Naive B cell (primary cell): ENCODE results near the gene PARVB. TPM values are rescaled to one million over a fixed set of nuclear protein-coding genes. Genes with fewer than 3 reads are reported as not detected.
A peak's percentile ranks its signal among the peaks of the same experiment; 100 is the strongest.

ENCODE experiments used
- ATAC-seq, 2 donors: fragments of 150-1000 bp; cut with Tn5 transposase; 2 replicates each; pipeline ENCODE4 v1.10.0; 2021; ENCODE audit warnings: low read depth in 2 of 2, mild to moderate bottlenecking in 2 of 2, moderate library complexity in 2 of 2
- DNase-seq: peaks from one replicate; pipeline ENCODE4 v3.0.0; 2022
- H3K27ac Mint-ChIP-seq, 6 donors: one replicate each; pipeline ENCODE4 v1.8.0; 2020 to 2022; ENCODE audit warnings: mild to moderate bottlenecking in 6 of 6, mixed read lengths in 6 of 6, moderate library complexity in 5 of 6, inconsistent platforms in 2 of 6
- H3K27me3 Mint-ChIP-seq, 3 donors: one replicate each; pipeline ENCODE4 v1.8.0; 2021 to 2022; ENCODE audit warnings: mixed read lengths in 3 of 3, mild to moderate bottlenecking in 1 of 3
- H3K36me3 Mint-ChIP-seq, 2 donors: one replicate each; pipeline ENCODE4 v1.8.0; 2020 to 2022; ENCODE audit warnings: mixed read lengths in 2 of 2, inconsistent platforms in 1 of 2, mild to moderate bottlenecking in 1 of 2
- H3K4me1 Mint-ChIP-seq, 3 donors: one replicate each; pipeline ENCODE4 v1.8.0; 2020 to 2022; ENCODE audit warnings: mixed read lengths in 3 of 3, inconsistent platforms in 1 of 3, mild to moderate bottlenecking in 1 of 3, moderate library complexity in 1 of 3
- H3K4me3 Mint-ChIP-seq, 8 donors: one replicate each; pipeline ENCODE4 v1.8.0; 2020 to 2022; ENCODE audit warnings: mild to moderate bottlenecking in 8 of 8, mixed read lengths in 8 of 8, moderate library complexity in 8 of 8, inconsistent platforms in 2 of 8
- H3K9me3 Mint-ChIP-seq, 7 donors: one replicate each; pipeline ENCODE4 v1.8.0; 2020 to 2022; ENCODE audit warnings: mixed read lengths in 7 of 7, mild to moderate bottlenecking in 5 of 7, inconsistent platforms in 2 of 7, moderate library complexity in 1 of 7
- polyA plus RNA-seq, 6 donors: library from polyadenylated mRNA; unstranded; fragments of 300-500 nt; fragmentation: Illumina TruSeq; gene quantifications; one replicate each; pipeline ENCODE4 v1.2.3, GENCODE V29; 2021; ENCODE audit warnings: low read depth in 6 of 6

PARVB gene
- polyA plus RNA-seq, 6 donors from 2014 or later, result 18.6 to 30.0 (median 21.3) TPM

DNA sequence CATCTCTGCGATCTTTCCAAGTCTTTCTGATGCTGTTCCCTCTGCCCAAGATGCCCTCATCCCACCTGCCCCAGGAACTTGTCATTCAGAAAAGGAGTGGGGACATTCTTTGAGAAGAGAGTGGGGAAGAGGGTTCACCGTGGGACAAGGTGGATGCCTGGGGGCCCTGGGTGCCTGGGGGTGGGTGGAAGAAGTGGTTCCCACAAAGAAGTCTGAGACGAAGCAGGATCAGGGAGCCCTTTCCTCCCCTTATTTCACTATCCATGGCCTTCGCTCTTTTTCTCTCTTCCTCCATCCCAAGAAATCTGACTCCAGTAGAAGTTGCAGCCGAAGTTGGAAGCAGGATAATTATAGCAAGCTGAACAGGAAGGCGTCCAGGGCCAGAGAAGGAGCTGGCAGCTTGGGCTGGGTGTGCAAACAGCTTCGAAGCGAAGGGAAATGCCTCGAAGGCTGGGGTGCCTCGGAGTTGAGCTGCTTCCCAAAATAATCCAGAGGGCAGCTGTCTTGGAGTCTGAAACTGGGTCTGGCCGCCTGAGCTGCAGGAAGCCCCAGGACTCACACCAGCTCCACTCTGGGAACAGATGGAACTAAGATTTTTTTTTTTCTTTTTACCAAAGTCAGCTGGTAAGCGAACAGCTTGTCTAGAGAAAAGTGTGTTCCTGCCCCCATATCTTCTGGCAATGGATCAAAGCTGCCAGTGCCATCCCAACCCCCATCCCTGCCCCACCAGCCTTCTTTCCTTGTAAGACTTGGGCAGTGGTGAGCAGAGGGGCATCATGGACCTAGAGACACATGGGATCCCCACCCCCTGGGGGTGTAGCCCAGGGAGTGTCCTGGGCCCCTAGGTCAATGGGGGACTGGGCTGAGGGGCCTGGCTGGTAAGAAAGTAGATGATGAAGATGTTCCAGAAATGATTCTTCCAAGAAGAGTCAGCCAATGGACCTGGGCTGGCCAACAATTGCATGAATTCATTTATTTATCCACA is 188.1 kb downstream of the PARVB start:
- Mint-ChIP-seq H3K27me3 (no peaks in the 10 kb centered on the region), H3K9me3 (peaks cover 5 to 18% (median 12%) of the 10 kb centered on the region in 7 donors), H3K27ac (peak overlapping the region in 3 of 6 donors; percentile 2 to 77 (median 66)), H3K4me1 (peaks cover 28 to 36% (median 33%) of the 10 kb centered on the region in 3 donors), H3K4me3 (peak overlapping the region in 1 of 8 donors; percentile 50), H3K36me3 (peaks cover 0 to 25% of the 10 kb centered on the region in 2 donors)
- no peak for DNase-seq
- ATAC-seq, result no peak

DNA sequence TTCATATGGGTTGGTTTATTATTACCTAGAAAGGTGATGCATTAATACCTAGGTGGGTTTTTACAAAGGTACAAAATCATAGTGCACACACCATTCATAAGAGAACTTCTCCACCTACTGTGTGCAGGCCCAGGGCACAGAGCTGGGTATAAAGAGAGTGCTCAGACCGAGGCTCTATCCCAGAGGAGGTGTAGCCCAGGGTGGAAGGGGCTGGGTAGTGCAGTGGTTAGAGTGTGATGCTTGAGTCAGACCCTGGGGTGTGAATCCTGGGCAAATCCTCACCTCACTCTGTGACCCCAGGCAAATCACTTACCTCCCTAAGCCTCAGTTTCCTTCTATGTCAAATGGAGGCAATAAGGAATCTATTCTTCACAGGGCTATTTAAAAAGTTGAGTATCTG is 188.8 kb downstream of the PARVB start:
- peaks cover 23 to 30% (median 29%) of the 10 kb centered on the region in 3 donors for H3K4me1 Mint-ChIP-seq
- DNase-seq (no peak), ATAC-seq (no peak)
- no peak overlapping the region for H3K4me3 Mint-ChIP-seq
- H3K27ac Mint-ChIP-seq, result no peak overlapping the region
- H3K9me3 Mint-ChIP-seq, result peaks cover 5 to 18% (median 12%) of the 10 kb centered on the region in 7 donors
- peaks cover 0 to 25% of the 10 kb centered on the region in 2 donors for H3K36me3 Mint-ChIP-seq
- H3K27me3 Mint-ChIP-seq, result no peaks in the 10 kb centered on the region

DNA sequence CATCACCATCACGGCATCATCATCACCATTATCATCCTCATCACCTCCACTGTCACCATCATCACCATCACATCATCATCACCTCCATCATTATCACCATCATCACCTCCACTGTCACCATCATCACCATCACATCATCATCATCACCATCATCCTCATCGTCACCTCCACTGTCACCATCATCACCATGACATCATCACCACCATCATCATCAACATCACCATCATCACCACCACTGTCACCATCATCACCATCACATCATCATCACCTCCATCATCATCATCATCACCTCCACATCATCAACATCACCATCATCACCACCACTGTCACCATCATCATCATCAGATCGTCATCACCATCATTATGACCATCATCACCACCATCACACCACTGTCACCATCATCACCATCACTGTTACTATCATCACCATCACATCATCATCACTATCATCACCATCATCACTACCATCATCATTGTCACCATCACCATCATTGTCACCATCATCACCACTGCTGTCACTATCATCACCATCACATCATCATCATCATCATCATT is 189.5 kb downstream of the PARVB start:
- Mint-ChIP-seq H3K9me3 (peaks cover 5 to 18% (median 12%) of the 10 kb centered on the region in 7 donors), H3K4me1 (peaks cover 17 to 24% (median 22%) of the 10 kb centered on the region in 3 donors), H3K27me3 (no peaks in the 10 kb centered on the region), H3K27ac (no peak overlapping the region), H3K36me3 (peaks cover 0 to 25% of the 10 kb centered on the region in 2 donors), H3K4me3 (no peak overlapping the region)
- ATAC-seq (no peak), DNase-seq (no peak)

- H3K27me3 Mint-ChIP-seq, result no peaks in the 10 kb centered on the region
- H3K36me3 Mint-ChIP-seq, result peaks cover 0 to 25% of the 10 kb centered on the region in 2 donors
- no peak overlapping the region for H3K4me3 Mint-ChIP-seq
- DNase-seq (no peak), ATAC-seq (no peak)
- H3K27ac Mint-ChIP-seq, result no peak overlapping the region
- peaks cover 5 to 15% (median 11%) of the 10 kb centered on the region in 7 donors for H3K9me3 Mint-ChIP-seq
- H3K4me1 Mint-ChIP-seq, result peaks cover 11 to 17% (median 16%) of the 10 kb centered on the region in 3 donors
Observed at GRCh38 chr22:44214187-44214586, 190.1 kb downstream of the PARVB start.

DNA sequence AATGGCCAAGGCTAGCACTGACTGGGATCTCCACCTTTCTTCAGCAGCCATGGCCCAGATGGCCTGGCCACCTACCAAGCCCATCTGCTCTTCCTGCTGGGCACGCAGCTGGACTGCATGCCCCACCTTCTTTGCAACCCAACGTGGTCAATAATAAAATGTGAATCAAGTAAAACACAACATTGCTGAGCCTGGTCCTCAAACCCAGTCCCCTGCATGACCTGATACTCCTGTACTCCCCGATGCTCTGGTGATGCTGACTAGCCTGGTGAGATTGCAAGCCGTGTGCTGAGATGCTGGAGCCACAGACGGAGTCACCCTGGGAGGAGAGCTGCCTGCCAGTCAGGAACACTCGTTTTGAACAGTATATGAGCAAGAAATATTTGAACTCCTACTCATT is 190.7 kb downstream of the PARVB start:
- Mint-ChIP-seq H3K27me3 (no peaks in the 10 kb centered on the region), H3K4me1 (peaks cover 5 to 14% (median 12%) of the 10 kb centered on the region in 3 donors), H3K4me3 (no peak overlapping the region), H3K9me3 (peaks cover under 1 to 10% (median 7%) of the 10 kb centered on the region in 7 donors), H3K36me3 (peaks cover 0 to 20% of the 10 kb centered on the region in 2 donors), H3K27ac (no peak overlapping the region)
- DNase-seq (no peak), ATAC-seq (no peak)

GRCh38 chr22:44215287-44215686 is 191.2 kb downstream of the PARVB start:
- H3K4me3 Mint-ChIP-seq, result no peak overlapping the region
- H3K27ac Mint-ChIP-seq, result no peak overlapping the region
- no peaks in the 10 kb centered on the region for H3K27me3 Mint-ChIP-seq
- DNase-seq (no peak), ATAC-seq (no peak)
- H3K4me1 Mint-ChIP-seq, result peaks cover 0 to 14% (median 11%) of the 10 kb centered on the region in 3 donors
- H3K36me3 Mint-ChIP-seq, result peaks cover 0 to 14% of the 10 kb centered on the region in 2 donors
- H3K9me3 Mint-ChIP-seq, result peaks cover 0 to 5% (median 2%) of the 10 kb centered on the region in 7 donors

DNA sequence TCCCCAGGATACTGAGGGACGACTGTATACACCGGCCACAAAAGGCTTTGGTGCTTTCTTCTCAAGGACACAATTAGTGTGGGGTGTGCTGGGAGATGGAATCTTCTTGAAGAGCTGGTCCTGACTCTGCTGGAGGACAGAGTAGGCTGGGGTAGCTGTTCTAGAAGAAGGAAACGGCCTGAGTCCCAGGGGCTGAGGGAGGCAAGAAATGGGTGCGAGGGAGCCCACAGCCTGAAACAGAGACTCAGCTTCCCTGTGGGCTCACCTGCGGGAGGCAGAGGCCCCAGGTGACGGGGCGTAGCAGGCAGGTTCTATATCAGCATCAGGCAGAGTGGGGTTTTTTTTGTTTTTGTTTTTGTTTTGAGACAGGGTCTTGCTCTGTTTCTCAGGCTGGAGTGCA is 193.2 kb downstream of the PARVB start:
- Mint-ChIP-seq H3K27me3 (peaks cover 0 to 7% (median 0%) of the 10 kb centered on the region in 3 donors), H3K27ac (peak overlapping the region in 1 of 6 donors; percentile 92), H3K9me3 (peaks cover 0 to 4% (median 2%) of the 10 kb centered on the region in 7 donors), H3K36me3 (no peaks in the 10 kb centered on the region), H3K4me3 (no peak overlapping the region), H3K4me1 (no peaks in the 10 kb centered on the region)
- DNase-seq, result no peak
- ATAC-seq, result no peak

DNA sequence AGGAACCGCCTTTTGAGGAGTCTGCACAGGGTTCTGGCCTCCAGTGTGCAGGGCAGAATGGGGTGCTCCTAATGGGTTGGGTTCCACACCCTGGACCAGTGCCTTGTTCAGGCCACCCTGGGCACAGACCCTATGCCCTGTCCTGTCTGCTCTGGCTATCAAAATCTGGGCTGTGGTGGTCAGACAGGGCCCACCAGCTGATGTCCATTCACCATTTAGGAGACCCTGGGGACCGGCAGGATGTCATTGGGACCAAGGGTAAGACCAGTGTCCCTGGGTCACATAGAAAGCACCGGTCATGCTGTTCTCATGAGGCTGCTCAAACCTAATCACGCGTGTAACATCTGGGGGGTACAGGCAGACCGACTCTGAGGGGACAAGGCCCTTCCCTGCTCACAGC is 194.0 kb downstream of the PARVB start:
- H3K4me3 Mint-ChIP-seq, result no peak overlapping the region
- no peak overlapping the region for H3K27ac Mint-ChIP-seq
- H3K9me3 Mint-ChIP-seq, result peaks cover 0 to 4% (median 2%) of the 10 kb centered on the region in 7 donors
- peaks cover 0 to 7% (median 0%) of the 10 kb centered on the region in 3 donors for H3K27me3 Mint-ChIP-seq
- no peaks in the 10 kb centered on the region for H3K36me3 Mint-ChIP-seq
- DNase-seq (no peak), ATAC-seq (no peak)
- no peaks in the 10 kb centered on the region for H3K4me1 Mint-ChIP-seq

DNA sequence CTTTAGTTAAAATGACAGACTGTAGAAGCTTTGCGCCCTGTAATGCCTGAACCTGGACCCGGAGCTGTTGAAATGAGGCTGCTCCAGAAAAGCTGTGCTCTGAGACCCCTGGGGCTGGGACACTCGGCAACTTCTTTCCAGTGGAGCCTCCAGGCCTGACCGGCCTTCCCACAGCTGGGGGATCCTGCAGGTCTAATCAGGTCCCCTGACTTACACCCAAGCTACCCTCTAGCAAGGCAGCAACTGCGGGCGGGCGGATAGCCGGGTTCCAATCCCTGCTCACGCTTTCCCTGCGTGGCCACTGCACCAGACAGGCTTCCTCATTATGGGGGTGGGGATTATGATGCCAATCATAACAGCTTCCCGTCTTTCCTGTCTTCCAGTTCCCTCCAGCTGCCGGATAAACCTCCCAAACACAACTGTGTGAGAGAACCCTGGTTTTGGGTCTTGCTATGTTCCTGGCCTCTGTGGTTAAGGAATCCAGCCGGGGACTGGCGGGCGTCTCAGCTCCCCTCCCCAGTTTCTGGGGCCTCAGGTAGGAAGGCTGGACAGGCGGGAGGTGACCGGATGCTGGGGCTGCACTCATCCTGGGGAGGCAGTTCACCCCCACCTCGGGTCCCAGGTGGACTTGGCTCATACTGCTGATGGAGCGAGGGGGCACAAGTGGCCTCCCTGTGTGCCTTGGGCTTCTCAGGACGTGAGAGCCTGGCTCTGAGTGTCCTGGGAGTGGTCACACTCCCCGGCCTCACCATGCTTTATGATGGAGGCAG is 195.2 kb downstream of the PARVB start:
- H3K27ac Mint-ChIP-seq, result no peak overlapping the region
- H3K36me3 Mint-ChIP-seq, result no peaks in the 10 kb centered on the region
- peaks cover 0 to 4% (median 2%) of the 10 kb centered on the region in 7 donors for H3K9me3 Mint-ChIP-seq
- H3K27me3 Mint-ChIP-seq, result peaks cover 0 to 7% (median 0%) of the 10 kb centered on the region in 3 donors
- ATAC-seq, result no peak
- no peak overlapping the region for H3K4me3 Mint-ChIP-seq
- no peaks in the 10 kb centered on the region for H3K4me1 Mint-ChIP-seq
- no peak for DNase-seq

DNA sequence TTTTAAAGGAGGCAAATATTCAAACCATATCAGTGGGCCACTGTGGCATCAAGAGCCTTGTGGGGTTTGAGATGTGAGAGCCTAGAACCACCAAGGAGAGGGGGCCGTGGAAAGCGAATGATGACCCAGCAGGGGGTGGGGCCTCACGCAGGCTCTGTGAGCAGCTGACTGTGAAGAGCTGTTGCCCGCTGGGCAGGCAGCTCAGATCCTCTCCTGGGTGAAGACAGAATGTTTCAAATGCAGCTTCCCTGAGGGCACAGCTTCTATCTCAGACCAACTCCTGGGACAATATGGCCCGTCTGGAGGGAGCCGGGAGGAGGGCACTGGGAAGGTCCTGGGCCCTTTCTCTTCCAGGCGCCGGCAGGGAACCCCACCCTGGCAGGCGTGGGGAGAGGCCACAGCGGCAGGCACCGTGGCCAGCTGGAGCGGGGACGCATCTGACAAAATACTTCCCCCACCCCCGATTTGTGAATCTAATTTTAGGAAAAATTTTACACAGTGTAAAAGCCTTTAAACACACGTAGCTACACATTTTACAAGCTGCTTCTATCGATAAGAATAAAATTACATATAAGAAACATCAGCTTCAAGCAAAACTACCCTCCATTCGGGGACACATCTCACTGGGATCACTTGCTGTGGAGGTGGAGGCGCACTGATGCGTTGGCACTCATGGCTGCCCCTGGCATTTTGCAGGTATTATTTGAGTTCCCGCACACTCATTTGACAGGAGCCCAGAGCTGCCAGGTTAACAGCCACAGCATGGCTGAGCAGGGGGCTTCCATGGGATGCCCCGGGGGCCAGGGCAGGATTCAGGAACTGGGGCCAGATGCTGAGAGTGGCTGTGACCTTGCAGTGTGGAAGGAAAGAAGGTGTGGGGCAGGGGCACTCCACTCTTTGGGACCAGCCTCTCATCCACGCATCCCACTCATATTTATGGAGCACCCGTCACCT is 196.9 kb downstream of the PARVB start:
- H3K27ac Mint-ChIP-seq, result no peak overlapping the region
- H3K27me3 Mint-ChIP-seq, result peaks cover 0 to 19% (median 12%) of the 10 kb centered on the region in 3 donors
- DNase-seq, result no peak
- ATAC-seq, result no peak
- H3K9me3 Mint-ChIP-seq, result peaks cover 0 to 8% (median 2%) of the 10 kb centered on the region in 7 donors
- H3K4me1 Mint-ChIP-seq, result no peaks in the 10 kb centered on the region
- H3K4me3 Mint-ChIP-seq, result no peak overlapping the region
- peaks cover 0 to 4% of the 10 kb centered on the region in 2 donors for H3K36me3 Mint-ChIP-seq

DNA sequence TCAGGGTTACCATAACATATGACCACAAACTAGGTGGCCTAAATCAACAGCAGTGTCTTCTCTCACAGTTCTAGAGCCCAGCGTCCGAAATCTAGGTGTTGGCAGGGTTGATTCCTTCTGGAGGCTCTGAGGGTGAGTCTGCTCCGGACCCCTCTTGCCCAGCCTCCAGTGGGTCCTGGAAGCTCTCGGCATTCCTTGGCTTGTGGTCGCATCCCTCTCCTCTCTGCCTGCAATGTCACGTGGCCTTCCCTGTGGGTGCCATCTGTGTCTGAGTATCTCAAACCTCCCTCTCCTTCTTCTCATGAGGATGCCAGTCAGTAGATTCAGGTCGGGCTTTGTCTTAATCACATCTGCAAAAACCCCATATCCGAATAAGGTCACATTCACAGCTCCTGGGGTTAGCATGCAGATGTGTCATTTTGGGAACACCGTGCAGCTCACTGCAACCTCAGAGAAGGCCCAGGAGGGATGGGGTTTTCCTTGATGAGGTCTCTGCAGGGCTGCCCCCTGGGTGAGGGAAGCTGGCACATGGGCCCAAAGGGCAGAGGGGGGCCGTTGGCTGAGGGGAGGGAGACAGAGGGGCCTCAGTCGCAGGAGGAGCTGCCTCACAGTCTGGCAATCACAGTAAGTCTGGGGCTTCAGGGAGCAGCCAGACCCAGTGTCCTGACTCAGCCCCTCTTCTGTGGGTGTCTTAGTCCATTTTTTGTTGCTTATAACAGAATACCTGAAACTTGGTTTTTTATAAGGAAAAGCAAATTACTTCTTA is 197.8 kb downstream of the PARVB start:
- no peak for ATAC-seq
- peaks cover 0 to 8% (median under 1%) of the 10 kb centered on the region in 7 donors for H3K9me3 Mint-ChIP-seq

More for the DNA sequence above, 197.8 kb downstream of the PARVB start:
- Mint-ChIP-seq H3K4me1 (no peaks in the 10 kb centered on the region), H3K27me3 (peaks cover 0 to 25% (median 19%) of the 10 kb centered on the region in 3 donors), H3K27ac (peak overlapping the region in 2 of 6 donors; percentile 48 to 59), H3K36me3 (peaks cover 0 to 10% of the 10 kb centered on the region in 2 donors), H3K4me3 (no peak overlapping the region)
- DNase-seq, result no peak
